Progenitor cell of endocrine pancreas (in vitro differentiated cells): ENCODE measurements around the gene MMP24. TPM values are rescaled to one million over a fixed set of nuclear protein-coding genes. Genes with fewer than 3 reads are reported as not detected.

Experiments used
- DNase-seq: peaks from one replicate; pipeline ENCODE4 v3.0.0; 2021; ENCODE audit warnings: low spot score; ENCODE audit not compliant: unreplicated experiment
- H3K27ac Mint-ChIP-seq: 2 replicates; pipeline ENCODE4 v1.8.0; 2021; ENCODE audit warnings: mild to moderate bottlenecking, moderate library complexity, mixed read lengths
- H3K27me3 Mint-ChIP-seq: 2 replicates; pipeline ENCODE4 v1.8.0; 2021; ENCODE audit warnings: mixed read lengths
- H3K36me3 Mint-ChIP-seq: 2 replicates; pipeline ENCODE4 v1.8.0; 2022; ENCODE audit warnings: mixed read lengths; ENCODE audit not compliant: insufficient read depth
- H3K4me1 Mint-ChIP-seq: 2 replicates; pipeline ENCODE4 v1.8.0; 2021; ENCODE audit warnings: low read depth, mixed read lengths
- H3K4me3 Mint-ChIP-seq: 2 replicates; pipeline ENCODE4 v1.8.0; 2021; ENCODE audit warnings: low read depth, mild to moderate bottlenecking, moderate library complexity, mixed read lengths
- H3K9me3 Mint-ChIP-seq: 2 replicates; pipeline ENCODE4 v1.8.0; 2021; ENCODE audit warnings: low read depth, mixed read lengths
- total RNA-seq: library from RNA; stranded (reverse); gene quantifications from 2 replicates; pipeline ENCODE4 v1.2.1, GENCODE V29; 2021
- TF ChIP-seq, protein P1 (sequence below): fragments of 200-600 bp; sonication (generic); IDR thresholded peaks from one replicate; pipeline ENCODE4 v1.5.0; 2021; ENCODE audit warnings: antibody characterized with exemption, mild to moderate bottlenecking; ENCODE audit not compliant: unreplicated experiment

The MMP24 gene
- total RNA-seq, 1 donor from 2014 or later, result 3.4 TPM

GRCh38 chr20:35290887-35291417, 64.5 kb downstream of the MMP24 start:
- no peak overlapping the region for H3K27ac Mint-ChIP-seq

GRCh38 chr20:35291654-35292503, 65.4 kb downstream of the MMP24 start, which contains the start of gene FAM83C:
Gene FAM83C (minus strand): TSS chr20:35292425. CDS start chr20:35292304, 121 bp downstream.
- no peak for DNase-seq
- Mint-ChIP-seq H3K4me1 (peaks cover 19% of the 10 kb centered on the region), H3K9me3 (no peaks in the 10 kb centered on the region), H3K27ac (no peak within 1 kb of the TSS), H3K27me3 (peaks cover 15% of the 10 kb centered on the region), H3K4me3 (no peak within 1 kb of the TSS), H3K36me3 (no peaks in the 10 kb centered on the region)
- TF ChIP-seq, protein P1, sequence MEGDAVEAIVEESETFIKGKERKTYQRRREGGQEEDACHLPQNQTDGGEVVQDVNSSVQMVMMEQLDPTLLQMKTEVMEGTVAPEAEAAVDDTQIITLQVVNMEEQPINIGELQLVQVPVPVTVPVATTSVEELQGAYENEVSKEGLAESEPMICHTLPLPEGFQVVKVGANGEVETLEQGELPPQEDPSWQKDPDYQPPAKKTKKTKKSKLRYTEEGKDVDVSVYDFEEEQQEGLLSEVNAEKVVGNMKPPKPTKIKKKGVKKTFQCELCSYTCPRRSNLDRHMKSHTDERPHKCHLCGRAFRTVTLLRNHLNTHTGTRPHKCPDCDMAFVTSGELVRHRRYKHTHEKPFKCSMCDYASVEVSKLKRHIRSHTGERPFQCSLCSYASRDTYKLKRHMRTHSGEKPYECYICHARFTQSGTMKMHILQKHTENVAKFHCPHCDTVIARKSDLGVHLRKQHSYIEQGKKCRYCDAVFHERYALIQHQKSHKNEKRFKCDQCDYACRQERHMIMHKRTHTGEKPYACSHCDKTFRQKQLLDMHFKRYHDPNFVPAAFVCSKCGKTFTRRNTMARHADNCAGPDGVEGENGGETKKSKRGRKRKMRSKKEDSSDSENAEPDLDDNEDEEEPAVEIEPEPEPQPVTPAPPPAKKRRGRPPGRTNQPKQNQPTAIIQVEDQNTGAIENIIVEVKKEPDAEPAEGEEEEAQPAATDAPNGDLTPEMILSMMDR, result no peak

More at GRCh38 chr20:35290887-35291417, 64.5 kb downstream of the MMP24 start:
- Mint-ChIP-seq H3K27me3 (peaks cover 10% of the 10 kb centered on the region), H3K4me1 (peaks cover 23% of the 10 kb centered on the region), H3K9me3 (no peaks in the 10 kb centered on the region), H3K36me3 (no peaks in the 10 kb centered on the region), H3K4me3 (no peak overlapping the region)
- DNase-seq, result no peak
- TF ChIP-seq, protein P1, result no peak

DNA sequence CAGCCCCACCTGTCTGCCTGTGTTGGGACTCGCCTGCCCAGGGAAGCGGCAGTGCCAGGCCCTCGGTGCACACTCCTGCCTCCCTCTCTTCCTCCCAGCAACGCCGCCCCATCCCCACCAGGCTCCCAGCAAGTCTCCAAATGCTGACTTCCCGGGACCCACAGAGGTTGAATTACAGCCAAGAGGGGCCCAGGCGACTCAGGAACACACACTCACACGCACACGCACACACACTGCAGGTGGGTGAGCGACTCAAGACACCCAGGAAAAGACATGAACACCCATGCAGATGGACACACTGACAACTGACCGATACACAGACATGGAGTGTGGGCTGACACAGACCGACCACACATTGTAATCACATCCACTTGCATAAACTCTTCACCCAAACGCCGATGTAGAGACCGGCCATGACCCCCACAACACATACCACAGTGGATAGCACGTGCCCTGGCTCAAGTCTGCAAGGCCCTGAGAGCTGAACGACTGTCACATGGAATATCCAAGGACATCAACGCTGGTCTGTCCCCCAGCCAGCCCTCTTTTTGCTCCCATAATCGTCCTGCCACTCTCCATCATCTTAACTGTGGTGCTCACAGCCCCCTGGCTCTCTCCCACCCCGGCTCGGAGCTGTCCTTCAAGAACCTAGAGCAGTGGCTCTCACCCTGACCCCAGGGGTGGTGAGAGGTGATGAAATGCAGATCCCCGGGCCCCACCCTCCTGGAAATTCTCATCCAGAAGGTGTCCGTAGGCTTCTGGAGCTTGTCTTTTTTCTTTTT, 66.2 kb downstream of the MMP24 start:
- Mint-ChIP-seq H3K4me3 (no peak overlapping the region), H3K27me3 (peaks cover 18% of the 10 kb centered on the region), H3K36me3 (no peaks in the 10 kb centered on the region), H3K27ac (no peak overlapping the region), H3K4me1 (peaks cover 19% of the 10 kb centered on the region), H3K9me3 (no peaks in the 10 kb centered on the region)
- no peak for DNase-seq
- TF ChIP-seq, protein P1, result no peak

- H3K9me3 Mint-ChIP-seq, result no peaks in the 10 kb centered on the region
- TF ChIP-seq, protein P1, result no peak
- no peaks in the 10 kb centered on the region for H3K36me3 Mint-ChIP-seq
- H3K27me3 Mint-ChIP-seq, result peaks cover 21% of the 10 kb centered on the region
- H3K4me1 Mint-ChIP-seq, result peaks cover 19% of the 10 kb centered on the region
- peak overlapping the region; percentile 37 for H3K4me3 Mint-ChIP-seq
- H3K27ac Mint-ChIP-seq, result no peak overlapping the region
- DNase-seq, result no peak
Observed at GRCh38 chr20:35293303-35294292, 67.1 kb downstream of the MMP24 start.
